ENCODE measurements around the gene LRRC42.
"Not testable (repeated sequence)": the region's sequence is repeated elsewhere in the genome, so short reads cannot be mapped to it uniquely, and the experiment has no call there.

Gene LRRC42

DNA sequence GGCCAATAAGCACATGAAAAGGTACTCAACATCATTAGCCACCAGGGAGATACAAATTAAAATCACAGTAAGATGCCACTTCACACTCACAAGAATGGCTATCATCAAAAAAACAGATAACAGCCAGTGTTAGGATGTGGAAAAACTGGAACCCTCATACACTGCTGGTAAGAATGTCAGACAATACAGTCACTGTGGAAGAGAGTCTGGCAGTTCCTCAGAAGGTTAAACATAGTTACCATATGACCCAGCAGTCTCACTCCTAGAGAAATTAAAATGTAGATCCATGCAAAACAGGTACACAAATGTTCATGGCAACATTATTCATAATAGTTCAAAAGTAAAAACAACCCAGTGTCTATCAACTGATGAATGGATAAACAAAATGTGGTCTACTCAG, 38.6 kb downstream of the LRRC42 start:
- TF ChIP-seq, protein P1, sequence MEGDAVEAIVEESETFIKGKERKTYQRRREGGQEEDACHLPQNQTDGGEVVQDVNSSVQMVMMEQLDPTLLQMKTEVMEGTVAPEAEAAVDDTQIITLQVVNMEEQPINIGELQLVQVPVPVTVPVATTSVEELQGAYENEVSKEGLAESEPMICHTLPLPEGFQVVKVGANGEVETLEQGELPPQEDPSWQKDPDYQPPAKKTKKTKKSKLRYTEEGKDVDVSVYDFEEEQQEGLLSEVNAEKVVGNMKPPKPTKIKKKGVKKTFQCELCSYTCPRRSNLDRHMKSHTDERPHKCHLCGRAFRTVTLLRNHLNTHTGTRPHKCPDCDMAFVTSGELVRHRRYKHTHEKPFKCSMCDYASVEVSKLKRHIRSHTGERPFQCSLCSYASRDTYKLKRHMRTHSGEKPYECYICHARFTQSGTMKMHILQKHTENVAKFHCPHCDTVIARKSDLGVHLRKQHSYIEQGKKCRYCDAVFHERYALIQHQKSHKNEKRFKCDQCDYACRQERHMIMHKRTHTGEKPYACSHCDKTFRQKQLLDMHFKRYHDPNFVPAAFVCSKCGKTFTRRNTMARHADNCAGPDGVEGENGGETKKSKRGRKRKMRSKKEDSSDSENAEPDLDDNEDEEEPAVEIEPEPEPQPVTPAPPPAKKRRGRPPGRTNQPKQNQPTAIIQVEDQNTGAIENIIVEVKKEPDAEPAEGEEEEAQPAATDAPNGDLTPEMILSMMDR (conservative IDR thresholded peaks at IDR 0.05): no peak
- H3K27ac ChIP-seq: no peak overlapping the region

DNA sequence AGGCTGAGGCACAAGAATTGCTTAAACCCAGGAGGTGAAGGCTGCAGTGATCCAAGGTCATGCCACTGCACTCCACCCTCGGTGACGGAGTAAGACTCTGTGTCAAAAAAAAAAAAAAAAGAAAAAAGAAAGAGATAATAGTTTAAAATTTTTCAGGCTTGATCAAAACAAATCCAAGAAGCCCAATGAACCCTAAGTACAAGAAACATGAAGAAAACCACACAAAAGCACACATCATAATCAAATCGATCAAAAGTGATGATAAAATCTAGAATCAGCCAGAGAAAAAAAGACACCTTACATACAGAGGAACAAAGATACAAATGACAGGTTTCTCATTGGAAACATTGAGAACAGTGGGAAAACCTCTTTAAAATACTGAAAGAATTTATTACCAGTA, 40.3 kb downstream of the LRRC42 start:
- TF ChIP-seq, protein P1 (conservative IDR thresholded peaks at IDR 0.05): no peak
- H3K27ac ChIP-seq: no peak overlapping the region

DNA sequence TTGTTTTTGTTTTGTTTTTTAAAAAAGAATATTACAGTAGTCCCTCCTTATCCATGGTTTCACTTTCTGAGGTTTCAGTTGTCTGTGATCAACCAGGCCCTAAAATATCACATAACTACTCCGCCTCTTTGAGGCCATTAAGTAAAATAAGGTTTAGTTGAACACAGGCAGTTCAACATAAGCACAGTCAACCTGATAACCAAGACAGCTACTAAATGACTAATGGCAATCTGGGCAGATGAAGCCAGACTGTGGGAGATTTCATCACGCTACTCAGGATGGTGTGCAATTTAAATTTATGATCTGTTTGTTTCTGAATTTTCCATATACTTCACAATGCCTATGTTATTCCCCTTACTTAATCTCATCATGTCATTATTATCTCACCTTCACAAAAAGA, 41.7 kb downstream of the LRRC42 start:
- TF ChIP-seq, protein P1 (conservative IDR thresholded peaks at IDR 0.05): no peak
- H3K27ac ChIP-seq: no peak overlapping the region

DNA sequence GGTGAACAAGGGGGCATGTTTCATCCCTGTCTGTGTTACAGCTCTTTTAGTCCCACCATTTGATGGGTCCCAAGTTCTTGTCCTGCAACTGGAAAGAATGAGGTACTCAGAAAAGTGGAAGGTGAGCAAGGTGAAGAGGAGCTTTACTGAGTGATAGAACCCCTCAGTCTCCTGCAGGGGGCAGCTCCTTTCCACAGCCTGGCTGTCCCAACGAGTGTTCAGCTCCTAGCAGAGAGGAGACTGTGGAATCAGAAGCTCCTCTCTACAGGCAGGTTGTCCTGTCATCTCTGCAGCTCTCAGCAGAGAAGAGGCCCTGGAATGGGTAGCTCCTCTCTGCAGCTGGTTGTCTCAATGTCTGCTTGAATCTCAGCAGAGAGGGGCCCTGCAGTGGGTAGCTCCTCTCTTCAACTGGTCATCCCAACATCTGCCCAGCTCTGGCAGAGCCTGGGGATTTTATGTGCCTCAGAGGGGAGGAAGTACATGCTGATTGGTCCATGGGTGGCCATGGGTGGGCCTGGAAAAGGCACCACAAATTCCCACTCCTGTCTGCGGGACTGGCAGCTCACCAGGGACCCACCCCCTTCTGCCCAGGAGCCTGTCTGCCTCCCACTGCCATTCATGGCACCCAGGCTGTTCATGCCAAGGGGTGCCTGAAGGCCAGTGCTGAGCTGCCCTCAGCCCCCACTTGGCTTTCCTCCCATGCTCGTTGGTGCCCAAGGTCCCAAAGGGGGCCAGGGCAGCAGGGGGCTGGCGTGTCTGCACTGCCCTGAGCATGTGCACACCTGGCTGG, 46.1 kb downstream of the LRRC42 start:
- TF ChIP-seq, protein P1 (conservative IDR thresholded peaks at IDR 0.05): no peak; the same call in 1 of the 2 replicates
- H3K27ac ChIP-seq: no peak overlapping the region

DNA sequence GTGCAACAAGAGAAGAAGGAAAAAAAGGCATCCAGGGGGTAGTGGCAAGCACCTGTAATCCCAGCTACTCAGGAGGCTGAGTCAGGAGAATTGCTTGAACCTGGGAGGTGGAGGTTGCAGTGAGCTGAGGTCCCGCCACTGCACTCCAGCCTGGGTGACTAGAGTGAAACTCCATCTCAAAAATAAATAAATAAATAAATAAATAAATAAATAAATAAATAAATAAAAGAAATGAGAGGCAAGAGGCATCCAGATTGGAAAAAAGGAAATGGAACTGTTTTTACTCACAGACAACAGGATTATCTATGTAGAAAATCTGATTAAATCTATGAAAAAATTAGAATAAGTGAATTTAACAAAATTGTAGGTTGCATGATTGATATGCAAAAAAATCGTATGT, 48.4 kb downstream of the LRRC42 start:
- H3K27ac ChIP-seq: not testable (repeated sequence)

DNA sequence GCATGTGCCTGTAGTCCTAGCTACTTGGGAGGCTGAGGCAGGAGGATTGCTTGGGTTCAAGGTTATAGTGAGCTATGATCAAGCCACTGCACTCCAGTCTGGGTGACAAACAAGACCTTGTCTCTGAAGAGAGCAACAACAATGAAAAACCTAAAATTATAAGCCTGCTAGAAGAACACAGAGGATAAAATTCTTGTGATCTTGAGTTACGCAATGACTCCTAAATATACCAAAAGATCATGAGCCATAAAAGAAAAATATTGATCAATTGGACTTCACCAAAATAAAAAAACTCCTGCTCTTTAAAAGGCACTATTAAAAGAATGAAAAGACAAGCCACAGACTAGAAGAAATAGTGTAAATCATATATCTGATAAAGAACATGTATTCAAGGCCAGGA, 49.5 kb downstream of the LRRC42 start:
- TF ChIP-seq, protein P1 (conservative IDR thresholded peaks at IDR 0.05): no peak
- H3K27ac ChIP-seq: no peak overlapping the region

DNA sequence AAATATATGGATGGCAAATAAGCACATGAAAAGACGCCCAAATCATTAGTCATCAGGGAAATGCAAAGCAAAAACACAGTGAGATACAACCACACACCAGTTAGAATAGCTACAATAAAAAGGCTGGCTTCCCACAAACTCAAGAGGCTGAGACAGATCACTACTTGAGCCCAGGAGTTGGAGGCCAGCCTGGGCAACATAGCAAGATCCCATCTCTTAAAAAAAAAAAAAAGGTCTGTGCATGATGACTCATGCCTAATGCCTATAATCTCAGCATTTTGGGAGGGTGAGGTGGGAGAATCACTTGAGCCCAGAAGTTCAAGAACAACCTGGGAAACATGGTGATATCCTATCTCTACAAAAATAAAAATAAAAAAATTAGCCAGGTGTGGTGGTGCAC, 52.1 kb downstream of the LRRC42 start:
- H3K27ac ChIP-seq: no peak overlapping the region
- TF ChIP-seq, protein P1 (conservative IDR thresholded peaks at IDR 0.05): no peak

DNA sequence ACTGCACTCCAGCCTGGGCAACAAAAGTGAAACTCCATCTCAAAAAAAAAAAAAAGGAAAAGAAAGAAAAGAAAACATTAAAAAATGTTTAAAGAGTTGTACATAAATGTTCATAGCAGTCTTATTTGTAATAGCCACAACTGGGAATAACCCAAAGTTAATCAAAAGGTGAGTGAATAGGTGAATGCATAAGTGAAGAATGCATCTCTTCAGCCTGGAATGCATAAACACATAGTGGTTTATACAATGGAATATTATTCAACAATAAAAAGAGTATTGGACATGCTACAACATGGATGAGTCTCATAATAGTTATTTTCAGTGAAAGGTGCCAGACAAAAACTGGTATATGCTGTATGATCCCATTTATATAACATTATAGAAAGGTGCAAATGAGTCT, 53.8 kb downstream of the LRRC42 start:
- no peak overlapping the region for H3K27ac ChIP-seq

More for the DNA sequence above, 53.8 kb downstream of the LRRC42 start:
- TF ChIP-seq, protein P1 (conservative IDR thresholded peaks at IDR 0.05): no peak

All from VCaP (cell line).